HL-60 (cell line): ENCODE data around the gene ZNF692.

Experiments used
- GABPA ChIP-seq: IDR thresholded peaks from 2 replicates; pipeline ENCODE4 v1.6.1; 2012; ENCODE audit warnings: low read depth
- POLR2AphosphoS5 ChIP-seq: IDR thresholded peaks from 2 replicates; pipeline ENCODE4 v1.6.1; 2012; ENCODE audit warnings: low read depth
- TF ChIP-seq, protein P1 (sequence below): IDR thresholded peaks from one replicate; pipeline ENCODE4 v1.5.1; 2011; ENCODE audit warnings: low read length, control low read depth, inconsistent platforms; ENCODE audit not compliant: insufficient read depth
- TF ChIP-seq, protein P2 (sequence below): IDR thresholded peaks from 2 replicates; pipeline ENCODE4 v1.6.1; 2012; ENCODE audit warnings: low read depth; ENCODE audit not compliant: insufficient replicate concordance

DNA sequence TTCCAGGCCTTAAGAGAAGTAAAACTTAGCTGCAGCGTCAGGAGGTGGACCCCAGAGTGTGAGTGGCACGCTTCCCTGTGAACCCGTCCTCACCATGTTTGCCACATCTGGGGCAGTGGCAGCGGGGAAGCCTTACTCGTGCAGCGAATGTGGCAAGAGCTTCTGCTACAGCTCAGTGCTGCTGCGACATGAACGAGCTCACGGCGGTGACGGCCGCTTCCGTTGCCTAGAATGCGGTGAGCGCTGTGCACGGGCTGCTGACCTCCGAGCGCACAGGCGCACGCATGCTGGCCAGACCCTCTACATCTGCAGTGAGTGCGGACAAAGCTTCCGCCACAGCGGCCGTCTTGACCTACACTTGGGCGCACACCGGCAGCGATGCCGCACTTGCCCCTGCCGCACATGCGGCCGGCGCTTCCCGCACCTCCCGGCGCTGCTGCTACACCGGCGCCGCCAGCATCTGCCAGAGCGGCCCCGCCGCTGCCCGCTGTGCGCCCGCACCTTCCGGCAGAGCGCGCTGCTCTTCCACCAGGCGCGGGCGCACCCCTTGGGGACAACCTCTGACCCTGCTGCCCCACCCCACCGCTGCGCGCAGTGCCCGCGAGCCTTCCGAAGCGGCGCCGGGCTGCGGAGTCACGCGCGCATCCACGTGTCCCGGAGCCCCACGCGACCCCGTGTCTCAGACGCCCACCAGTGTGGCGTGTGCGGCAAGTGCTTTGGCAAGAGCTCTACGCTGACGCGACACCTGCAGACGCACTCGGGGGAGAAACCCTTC is 11.5 kb downstream of the ZNF692 start:
- TF ChIP-seq, protein P1, sequence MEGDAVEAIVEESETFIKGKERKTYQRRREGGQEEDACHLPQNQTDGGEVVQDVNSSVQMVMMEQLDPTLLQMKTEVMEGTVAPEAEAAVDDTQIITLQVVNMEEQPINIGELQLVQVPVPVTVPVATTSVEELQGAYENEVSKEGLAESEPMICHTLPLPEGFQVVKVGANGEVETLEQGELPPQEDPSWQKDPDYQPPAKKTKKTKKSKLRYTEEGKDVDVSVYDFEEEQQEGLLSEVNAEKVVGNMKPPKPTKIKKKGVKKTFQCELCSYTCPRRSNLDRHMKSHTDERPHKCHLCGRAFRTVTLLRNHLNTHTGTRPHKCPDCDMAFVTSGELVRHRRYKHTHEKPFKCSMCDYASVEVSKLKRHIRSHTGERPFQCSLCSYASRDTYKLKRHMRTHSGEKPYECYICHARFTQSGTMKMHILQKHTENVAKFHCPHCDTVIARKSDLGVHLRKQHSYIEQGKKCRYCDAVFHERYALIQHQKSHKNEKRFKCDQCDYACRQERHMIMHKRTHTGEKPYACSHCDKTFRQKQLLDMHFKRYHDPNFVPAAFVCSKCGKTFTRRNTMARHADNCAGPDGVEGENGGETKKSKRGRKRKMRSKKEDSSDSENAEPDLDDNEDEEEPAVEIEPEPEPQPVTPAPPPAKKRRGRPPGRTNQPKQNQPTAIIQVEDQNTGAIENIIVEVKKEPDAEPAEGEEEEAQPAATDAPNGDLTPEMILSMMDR = no peak
- TF ChIP-seq GABPA (no peak), POLR2AphosphoS5 (no peak)
- TF ChIP-seq, protein P2, sequence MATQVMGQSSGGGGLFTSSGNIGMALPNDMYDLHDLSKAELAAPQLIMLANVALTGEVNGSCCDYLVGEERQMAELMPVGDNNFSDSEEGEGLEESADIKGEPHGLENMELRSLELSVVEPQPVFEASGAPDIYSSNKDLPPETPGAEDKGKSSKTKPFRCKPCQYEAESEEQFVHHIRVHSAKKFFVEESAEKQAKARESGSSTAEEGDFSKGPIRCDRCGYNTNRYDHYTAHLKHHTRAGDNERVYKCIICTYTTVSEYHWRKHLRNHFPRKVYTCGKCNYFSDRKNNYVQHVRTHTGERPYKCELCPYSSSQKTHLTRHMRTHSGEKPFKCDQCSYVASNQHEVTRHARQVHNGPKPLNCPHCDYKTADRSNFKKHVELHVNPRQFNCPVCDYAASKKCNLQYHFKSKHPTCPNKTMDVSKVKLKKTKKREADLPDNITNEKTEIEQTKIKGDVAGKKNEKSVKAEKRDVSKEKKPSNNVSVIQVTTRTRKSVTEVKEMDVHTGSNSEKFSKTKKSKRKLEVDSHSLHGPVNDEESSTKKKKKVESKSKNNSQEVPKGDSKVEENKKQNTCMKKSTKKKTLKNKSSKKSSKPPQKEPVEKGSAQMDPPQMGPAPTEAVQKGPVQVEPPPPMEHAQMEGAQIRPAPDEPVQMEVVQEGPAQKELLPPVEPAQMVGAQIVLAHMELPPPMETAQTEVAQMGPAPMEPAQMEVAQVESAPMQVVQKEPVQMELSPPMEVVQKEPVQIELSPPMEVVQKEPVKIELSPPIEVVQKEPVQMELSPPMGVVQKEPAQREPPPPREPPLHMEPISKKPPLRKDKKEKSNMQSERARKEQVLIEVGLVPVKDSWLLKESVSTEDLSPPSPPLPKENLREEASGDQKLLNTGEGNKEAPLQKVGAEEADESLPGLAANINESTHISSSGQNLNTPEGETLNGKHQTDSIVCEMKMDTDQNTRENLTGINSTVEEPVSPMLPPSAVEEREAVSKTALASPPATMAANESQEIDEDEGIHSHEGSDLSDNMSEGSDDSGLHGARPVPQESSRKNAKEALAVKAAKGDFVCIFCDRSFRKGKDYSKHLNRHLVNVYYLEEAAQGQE = no peak
